GM10248 (cell line): ENCODE measurements around the gene TTBK2.

Source experiments
- CTCF ChIA-PET: fragments of 300-600 bp; sonication (Branson Sonifier 250); formaldehyde crosslinking; extraction: SDS; loops from one replicate; lab custom pipeline; 2021; ENCODE audit warnings: antibody characterized with exemption; lab: Yijun Ruan, JAX
- POLR2A ChIA-PET: fragments of 350-650 bp; sonication (Branson Sonifier 250); formaldehyde crosslinking; extraction: SDS; loops from one replicate; lab custom pipeline; 2020; ENCODE audit warnings: antibody characterized with exemption; lab: Yijun Ruan, JAX
- DNase-seq: peaks from one replicate; pipeline ENCODE4 v3.0.0; 2012; ENCODE audit errors: extremely low spot score
- TF ChIP-seq, protein P1 (sequence below): IDR thresholded peaks from 2 replicates; pipeline ENCODE4 v1.5.1; 2012; ENCODE audit warnings: mild to moderate bottlenecking, low read depth; ENCODE audit errors: extremely low read depth, missing control alignments, control extremely low read depth

The TTBK2 gene

GRCh38 chr15:42693496-42693895 lies 227.1 kb downstream of the TTBK2 start:
- DNase-seq: no peak
- TF ChIP-seq, protein P1, sequence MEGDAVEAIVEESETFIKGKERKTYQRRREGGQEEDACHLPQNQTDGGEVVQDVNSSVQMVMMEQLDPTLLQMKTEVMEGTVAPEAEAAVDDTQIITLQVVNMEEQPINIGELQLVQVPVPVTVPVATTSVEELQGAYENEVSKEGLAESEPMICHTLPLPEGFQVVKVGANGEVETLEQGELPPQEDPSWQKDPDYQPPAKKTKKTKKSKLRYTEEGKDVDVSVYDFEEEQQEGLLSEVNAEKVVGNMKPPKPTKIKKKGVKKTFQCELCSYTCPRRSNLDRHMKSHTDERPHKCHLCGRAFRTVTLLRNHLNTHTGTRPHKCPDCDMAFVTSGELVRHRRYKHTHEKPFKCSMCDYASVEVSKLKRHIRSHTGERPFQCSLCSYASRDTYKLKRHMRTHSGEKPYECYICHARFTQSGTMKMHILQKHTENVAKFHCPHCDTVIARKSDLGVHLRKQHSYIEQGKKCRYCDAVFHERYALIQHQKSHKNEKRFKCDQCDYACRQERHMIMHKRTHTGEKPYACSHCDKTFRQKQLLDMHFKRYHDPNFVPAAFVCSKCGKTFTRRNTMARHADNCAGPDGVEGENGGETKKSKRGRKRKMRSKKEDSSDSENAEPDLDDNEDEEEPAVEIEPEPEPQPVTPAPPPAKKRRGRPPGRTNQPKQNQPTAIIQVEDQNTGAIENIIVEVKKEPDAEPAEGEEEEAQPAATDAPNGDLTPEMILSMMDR: no peak
- POLR2A ChIA-PET: no interaction called here
- CTCF ChIA-PET: interaction anchor here (0.9 kb wide), 1 partner anchor 532 kb away, joined by 3 read pairs; no protein-coding TSS in a partner anchor

- TF ChIP-seq, protein P1: no peak
- DNase-seq: no peak
- CTCF ChIA-PET: no interaction called here
- POLR2A ChIA-PET: no interaction called here
Measured at GRCh38 chr15:42692997-42693396, 227.6 kb downstream of the TTBK2 start.

DNA sequence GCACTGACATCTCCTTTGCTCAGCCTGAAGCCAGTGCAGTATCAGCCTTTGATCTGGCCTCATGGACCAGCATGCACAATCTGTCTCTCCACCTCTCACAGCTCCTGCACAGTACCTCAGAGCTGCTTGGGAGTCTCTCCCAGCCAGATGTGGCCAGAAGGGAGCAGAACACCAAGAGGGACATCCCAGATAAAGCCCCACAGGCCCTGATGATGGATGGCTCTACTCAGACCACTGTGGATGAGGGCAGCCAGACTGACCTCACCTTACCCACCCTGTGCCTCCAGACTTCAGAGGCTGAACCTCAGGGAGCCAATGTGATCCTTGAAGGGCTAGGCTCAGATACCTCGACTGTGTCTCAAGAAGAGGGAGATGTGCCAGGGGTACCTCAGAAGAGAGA lies 228.0 kb downstream of the TTBK2 start:
- ChIA-PET CTCF (no interaction called here), POLR2A (no interaction called here)
- TF ChIP-seq, protein P1: no peak
- no peak for DNase-seq

GRCh38 chr15:42691770-42692169 lies 228.8 kb downstream of the TTBK2 start:
- no peak for DNase-seq
- ChIA-PET CTCF (no interaction called here), POLR2A (no interaction called here)

DNA sequence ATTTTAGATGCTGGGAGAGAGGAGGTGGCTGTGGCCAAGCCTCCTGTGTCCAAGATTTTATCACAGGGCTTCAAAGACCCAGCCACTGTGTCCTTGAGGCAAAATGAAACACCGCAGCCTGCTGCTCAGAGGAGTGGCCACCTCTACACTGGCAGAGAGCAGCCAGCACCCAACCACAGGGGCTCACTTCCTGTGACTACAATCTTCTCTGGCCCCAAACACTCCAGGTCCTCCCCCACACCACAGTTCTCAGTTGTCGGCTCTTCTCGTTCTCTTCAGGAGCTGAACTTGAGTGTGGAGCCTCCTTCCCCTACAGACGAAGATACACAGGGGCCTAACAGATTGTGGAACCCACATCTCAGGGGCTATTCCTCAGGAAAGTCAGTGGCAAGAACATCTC lies 229.3 kb downstream of the TTBK2 start:
- POLR2A ChIA-PET: no interaction called here
- TF ChIP-seq, protein P1: no peak
- CTCF ChIA-PET: no interaction called here
- DNase-seq: no peak

More at GRCh38 chr15:42691770-42692169, 228.8 kb downstream of the TTBK2 start:
- TF ChIP-seq, protein P1: no peak
